Memory B cell (primary cell): ENCODE data around the gene AFF4.
"Not testable (repeated sequence)": the region's sequence is repeated elsewhere in the genome, so short reads cannot be mapped to it uniquely, and the experiment has no call there.

Experiments used
- ATAC-seq: fragments of 150-1000 bp; cut with Tn5 transposase; 2 replicates; pipeline ENCODE4 v1.10.0; 2021; ENCODE audit warnings: low read depth, mild to moderate bottlenecking, moderate library complexity
- DNase-seq, 2 donors: peaks; one replicate each; pipeline ENCODE4 v3.0.0; 2022; ENCODE audit warnings: low spot score in 2 of 2
- H3K27ac Mint-ChIP-seq: one replicate; pipeline ENCODE4 v1.8.0; 2022; ENCODE audit warnings: mild to moderate bottlenecking, moderate library complexity, mixed read lengths
- H3K27me3 Mint-ChIP-seq: one replicate; pipeline ENCODE4 v1.8.0; 2022; ENCODE audit warnings: mixed read lengths
- H3K36me3 Mint-ChIP-seq: one replicate; pipeline ENCODE4 v1.8.0; 2022; ENCODE audit warnings: mild to moderate bottlenecking, mixed read lengths
- H3K4me1 Mint-ChIP-seq: one replicate; pipeline ENCODE4 v1.8.0; 2022; ENCODE audit warnings: mixed read lengths
- H3K4me3 Mint-ChIP-seq: one replicate; pipeline ENCODE4 v1.8.0; 2022; ENCODE audit warnings: mild to moderate bottlenecking, moderate library complexity, mixed read lengths
- H3K9me3 Mint-ChIP-seq: one replicate; pipeline ENCODE4 v1.8.0; 2022; ENCODE audit warnings: mixed read lengths

The AFF4 gene

DNA sequence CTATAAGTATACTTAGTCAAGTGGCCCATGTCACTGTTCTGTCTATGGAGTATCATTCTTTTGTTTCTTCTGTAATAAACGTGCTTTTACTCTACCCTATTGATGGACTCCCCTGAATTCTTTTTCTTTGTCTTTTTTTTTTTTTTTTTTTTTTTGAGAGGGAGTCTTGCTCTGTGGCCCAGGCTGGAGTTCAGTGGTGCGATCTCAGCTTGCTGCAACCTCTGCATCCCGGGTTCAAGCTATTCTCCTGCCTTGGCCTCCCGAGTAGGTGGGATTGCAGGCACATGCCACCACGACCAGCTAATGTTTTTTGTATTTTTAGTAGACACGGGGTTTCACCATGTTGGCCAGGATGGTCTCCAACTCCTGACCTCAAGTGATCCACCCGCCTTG lies 9.0 kb upstream of the AFF4 start:
- H3K27me3 Mint-ChIP-seq, H3K36me3 Mint-ChIP-seq, ATAC-seq, H3K27ac Mint-ChIP-seq, H3K4me3 Mint-ChIP-seq, H3K9me3 Mint-ChIP-seq, DNase-seq, H3K4me1 Mint-ChIP-seq: not testable (repeated sequence)

DNA sequence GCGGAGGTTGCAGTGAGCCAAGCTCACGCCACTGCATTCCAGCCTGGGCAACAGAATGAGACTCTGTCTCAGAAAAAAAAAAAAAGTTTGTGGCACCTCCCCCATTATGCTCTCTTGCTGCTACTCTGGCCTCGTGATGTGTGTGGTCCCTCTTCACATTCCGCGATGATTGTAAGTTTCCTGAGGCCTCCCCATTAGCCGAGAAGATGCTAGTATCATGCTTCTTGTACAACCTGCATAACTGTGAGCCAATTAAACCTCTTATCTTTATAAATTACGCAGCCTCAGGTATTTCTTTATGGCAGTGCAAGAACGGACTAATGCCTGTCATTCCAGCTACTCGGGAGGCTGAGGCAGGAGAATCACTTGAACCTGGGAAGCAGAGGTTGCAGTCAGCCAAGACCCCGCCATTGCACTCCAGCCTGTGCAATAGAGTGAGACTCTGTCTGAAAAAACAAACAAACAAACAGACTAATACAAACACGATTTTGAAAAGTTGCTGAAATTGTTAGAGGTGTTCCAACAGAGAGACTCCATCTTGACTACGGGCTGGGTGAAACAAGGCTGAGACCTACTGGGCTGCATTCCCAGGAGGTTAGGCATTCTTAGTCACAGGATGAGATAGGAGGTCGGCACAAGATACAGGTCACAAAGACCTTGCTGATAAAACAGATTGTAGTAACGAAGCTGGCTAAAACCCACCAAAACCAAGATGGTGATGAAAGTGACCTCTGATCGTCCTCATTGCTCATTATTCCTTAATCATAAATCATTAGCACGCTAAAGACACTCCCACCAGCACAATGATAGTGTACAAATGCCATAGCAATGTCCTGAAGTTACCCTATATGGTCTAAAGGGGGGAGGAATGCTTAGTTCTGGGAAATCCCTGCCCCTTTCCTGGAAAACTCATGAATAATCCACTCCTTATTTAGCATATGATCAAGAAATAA lies 8.3 kb upstream of the AFF4 start:
- peaks cover under 1% of the 10 kb centered on the region for H3K9me3 Mint-ChIP-seq
- no peaks in the 10 kb centered on the region for H3K27me3 Mint-ChIP-seq
- no peak for ATAC-seq
- peaks cover under 1% of the 10 kb centered on the region for H3K36me3 Mint-ChIP-seq
- no peaks in the 10 kb centered on the region for H3K4me1 Mint-ChIP-seq
- no peak overlapping the region for H3K27ac Mint-ChIP-seq
- DNase-seq: no peak
- H3K4me3 Mint-ChIP-seq: no peak overlapping the region

DNA sequence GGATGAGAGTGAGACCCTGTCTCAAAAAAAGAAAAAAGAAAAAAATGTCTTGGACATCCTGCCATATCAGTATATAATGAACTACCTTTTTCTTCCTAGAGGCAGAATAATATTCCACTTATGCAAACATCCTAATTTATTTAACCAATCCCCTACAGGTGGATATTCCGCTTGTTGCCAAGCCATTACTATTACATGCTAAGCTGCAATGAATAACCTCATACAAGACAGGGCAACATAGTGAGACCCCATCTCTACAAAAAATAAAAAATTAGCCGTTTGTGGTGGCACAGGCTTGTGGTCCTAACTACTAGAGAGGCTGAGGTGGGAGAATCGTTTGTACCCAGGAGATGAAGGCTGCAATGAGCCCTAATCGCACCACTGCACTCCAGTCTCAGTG lies 1.7 kb upstream of the AFF4 start:
- H3K27ac Mint-ChIP-seq: no peak overlapping the region
- DNase-seq (no peak), ATAC-seq (no peak)
- H3K4me3 Mint-ChIP-seq: no peak overlapping the region
- no peaks in the 10 kb centered on the region for H3K9me3 Mint-ChIP-seq
- H3K36me3 Mint-ChIP-seq: no peaks in the 10 kb centered on the region
- H3K4me1 Mint-ChIP-seq: peaks cover 9% of the 10 kb centered on the region
- no peaks in the 10 kb centered on the region for H3K27me3 Mint-ChIP-seq

DNA sequence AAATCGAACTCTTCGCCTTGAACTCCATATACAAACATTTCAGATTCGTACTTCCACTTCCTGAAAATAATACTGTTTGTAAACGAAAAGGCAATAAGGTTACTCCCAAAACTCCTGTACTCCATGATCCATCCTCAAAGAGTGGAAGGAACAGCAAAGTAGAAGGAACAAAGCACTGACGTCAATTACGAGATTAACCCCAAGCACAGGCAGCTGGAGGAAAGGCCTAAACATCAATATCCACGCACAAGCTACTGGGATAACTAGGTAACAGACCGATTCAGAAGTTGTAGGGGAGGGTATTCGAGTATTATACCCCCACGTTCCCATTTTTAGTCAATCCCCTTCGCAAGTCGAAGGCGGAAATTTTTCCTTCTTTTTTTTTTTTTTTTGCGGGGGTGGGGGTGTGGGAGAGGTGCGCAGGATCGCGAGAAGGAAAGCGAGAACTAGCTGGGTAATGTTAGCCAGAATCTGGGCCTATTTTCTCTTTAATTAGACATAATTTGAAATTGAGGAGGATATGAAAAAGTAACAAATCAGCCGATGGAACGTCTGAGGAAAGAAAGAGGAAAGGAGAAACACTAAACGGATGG lies 909 bp downstream of the AFF4 start:
- H3K9me3 Mint-ChIP-seq: no peaks in the 10 kb centered on the region
- H3K36me3 Mint-ChIP-seq: peaks cover 2% of the 10 kb centered on the region
- H3K4me1 Mint-ChIP-seq: peaks cover 15% of the 10 kb centered on the region
- peak overlapping the region; percentile 95 for H3K4me3 Mint-ChIP-seq
- H3K27me3 Mint-ChIP-seq: no peaks in the 10 kb centered on the region
- peak overlapping the region; percentile 96 for H3K27ac Mint-ChIP-seq
- ATAC-seq: no peak
- DNase-seq: no peak

DNA sequence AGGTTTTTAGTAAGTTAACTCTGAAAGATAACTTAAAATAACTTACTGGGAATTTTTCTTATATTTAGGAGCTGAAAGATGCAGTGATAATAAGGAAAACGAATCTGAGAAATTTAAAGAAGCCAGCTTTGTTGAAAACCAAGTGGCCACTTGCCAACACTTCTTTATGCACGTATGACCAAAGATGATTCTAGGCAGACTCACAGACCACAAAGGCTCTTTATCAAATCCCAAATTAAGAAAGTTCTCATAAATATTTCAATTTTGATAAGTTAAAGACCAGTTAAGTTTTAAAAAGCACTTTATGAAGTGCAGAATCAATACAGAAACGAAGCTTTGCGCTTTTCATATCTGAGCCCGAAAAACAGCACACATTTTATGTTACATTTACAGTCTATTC lies 1.5 kb downstream of the AFF4 start:
- Mint-ChIP-seq H3K4me1 (peaks cover 15% of the 10 kb centered on the region), H3K9me3 (no peaks in the 10 kb centered on the region), H3K4me3 (peak overlapping the region; percentile 95), H3K36me3 (peaks cover 2% of the 10 kb centered on the region), H3K27ac (peak overlapping the region; percentile 96), H3K27me3 (no peaks in the 10 kb centered on the region)
- no peak for DNase-seq
- ATAC-seq: no peak

DNA sequence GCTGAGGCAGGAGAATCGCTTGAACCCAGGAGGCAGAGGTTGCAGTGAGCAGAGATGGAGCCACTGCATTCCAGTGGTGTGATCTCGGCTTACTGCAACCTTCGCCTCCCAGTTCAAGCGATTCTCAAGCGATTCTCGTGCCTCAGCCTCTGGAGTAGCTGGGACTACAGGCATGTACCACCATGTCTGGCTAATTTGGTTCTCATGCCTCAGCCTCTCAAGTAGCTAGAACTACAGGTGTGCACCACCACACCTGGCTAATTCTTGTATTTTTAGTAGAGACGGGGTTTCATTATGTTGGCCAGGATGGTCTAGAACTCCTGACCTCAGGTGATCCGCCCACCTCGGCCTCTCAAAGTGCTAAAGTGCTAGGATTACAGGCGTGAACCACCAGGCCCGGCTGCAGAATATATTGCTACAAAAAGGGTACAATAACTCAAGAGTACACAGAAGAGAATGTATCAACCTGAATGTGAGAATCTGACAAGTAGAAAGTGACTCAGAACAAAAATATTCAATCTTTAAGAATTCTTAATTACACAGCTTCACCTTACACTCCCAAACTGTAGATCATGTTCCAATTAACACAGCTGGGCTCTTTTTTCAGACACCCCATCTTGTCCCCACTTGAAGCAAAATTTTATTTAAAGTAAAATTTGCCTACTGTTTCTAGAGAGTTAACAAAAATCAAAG lies 2.2 kb downstream of the AFF4 start:
- Mint-ChIP-seq H3K4me3 (peak overlapping the region; percentile 24), H3K4me1 (peaks cover 15% of the 10 kb centered on the region)
- not testable (repeated sequence) for DNase-seq, H3K9me3 Mint-ChIP-seq, H3K27me3 Mint-ChIP-seq, H3K27ac Mint-ChIP-seq, ATAC-seq, H3K36me3 Mint-ChIP-seq

DNA sequence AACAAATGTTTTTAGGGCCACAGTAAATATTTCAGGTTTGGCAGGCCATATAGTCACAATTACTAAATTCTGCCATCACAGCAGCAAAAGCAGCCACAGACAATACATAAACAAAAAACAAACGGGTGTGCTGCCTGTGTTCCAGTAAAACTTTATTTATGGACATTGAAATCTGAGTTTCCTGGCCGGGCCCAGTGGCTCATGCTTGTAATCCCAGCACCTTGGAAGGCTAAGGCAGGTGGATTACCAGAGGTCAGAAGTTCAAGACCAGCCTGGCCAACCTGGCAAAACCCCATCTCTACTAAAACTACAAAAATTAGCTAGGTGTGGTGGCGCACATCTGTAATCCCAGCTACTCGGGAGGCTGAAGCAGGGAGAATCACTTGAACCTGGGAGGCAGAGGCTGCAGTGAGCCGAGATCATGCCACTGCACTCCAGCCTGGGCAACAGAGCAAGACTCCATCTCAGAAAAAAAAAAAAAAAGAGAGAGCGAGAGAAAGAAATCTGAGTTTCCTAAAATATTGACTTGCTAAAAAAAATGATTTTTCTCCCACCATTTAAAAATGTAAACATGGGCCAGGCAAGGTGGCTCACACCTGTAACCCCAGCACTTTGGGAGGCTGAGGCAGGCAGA lies 7.2 kb downstream of the AFF4 start:
- not testable (repeated sequence) for DNase-seq, H3K27me3 Mint-ChIP-seq, ATAC-seq, H3K27ac Mint-ChIP-seq, H3K4me3 Mint-ChIP-seq, H3K9me3 Mint-ChIP-seq
- peaks cover 20% of the 10 kb centered on the region for H3K36me3 Mint-ChIP-seq
- peaks cover 32% of the 10 kb centered on the region for H3K4me1 Mint-ChIP-seq

DNA sequence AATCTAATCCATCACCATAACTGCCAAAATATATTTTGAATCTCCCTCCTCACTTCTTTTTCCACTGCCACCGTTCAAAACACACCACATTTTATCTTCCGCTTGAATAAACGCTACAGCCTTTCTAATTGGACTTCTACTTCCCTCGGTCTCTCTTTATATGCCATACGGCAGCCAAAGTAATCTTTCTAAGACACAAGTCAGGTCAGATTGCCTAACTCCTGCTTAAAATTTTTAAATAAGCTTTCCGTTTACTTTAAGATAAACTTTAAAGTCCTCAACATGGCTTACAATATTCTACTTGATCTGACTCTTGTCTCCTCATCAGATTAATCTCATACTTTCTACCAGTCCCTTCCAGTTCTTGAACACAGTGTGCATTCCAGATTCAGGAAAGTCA lies 9.7 kb downstream of the AFF4 start:
- no peak overlapping the region for H3K27ac Mint-ChIP-seq
- peaks cover 24% of the 10 kb centered on the region for H3K4me1 Mint-ChIP-seq
- DNase-seq: no peak
- H3K9me3 Mint-ChIP-seq: no peaks in the 10 kb centered on the region
- H3K4me3 Mint-ChIP-seq: no peak overlapping the region
- ATAC-seq: no peak
- H3K27me3 Mint-ChIP-seq: no peaks in the 10 kb centered on the region
- H3K36me3 Mint-ChIP-seq: peaks cover 21% of the 10 kb centered on the region

DNA sequence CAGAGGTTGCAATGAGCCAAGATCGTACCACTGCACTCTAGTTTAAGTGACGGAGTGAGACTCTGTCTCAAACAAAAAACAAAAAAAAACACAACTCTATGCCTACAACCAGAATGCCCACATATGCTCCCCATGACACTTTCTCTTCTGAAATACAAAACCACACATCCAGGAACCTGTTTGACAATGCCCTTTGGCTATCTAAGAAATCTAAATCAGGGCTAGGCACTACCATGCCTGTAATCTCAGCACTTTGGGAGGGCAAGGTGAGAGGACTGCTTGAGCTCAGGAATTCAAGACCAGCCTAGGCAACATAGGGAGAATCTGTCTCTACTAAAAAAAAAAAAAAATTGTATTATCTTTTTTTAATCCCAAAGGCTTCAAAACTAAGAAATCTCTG lies 10.6 kb downstream of the AFF4 start:
- peak overlapping the region; percentile 9 for H3K27ac Mint-ChIP-seq
- no peak overlapping the region for H3K4me3 Mint-ChIP-seq
- H3K27me3 Mint-ChIP-seq: no peaks in the 10 kb centered on the region
- H3K36me3 Mint-ChIP-seq: peaks cover 21% of the 10 kb centered on the region
- peaks cover 25% of the 10 kb centered on the region for H3K4me1 Mint-ChIP-seq
- no peak for ATAC-seq
- DNase-seq: no peak
- H3K9me3 Mint-ChIP-seq: no peaks in the 10 kb centered on the region

DNA sequence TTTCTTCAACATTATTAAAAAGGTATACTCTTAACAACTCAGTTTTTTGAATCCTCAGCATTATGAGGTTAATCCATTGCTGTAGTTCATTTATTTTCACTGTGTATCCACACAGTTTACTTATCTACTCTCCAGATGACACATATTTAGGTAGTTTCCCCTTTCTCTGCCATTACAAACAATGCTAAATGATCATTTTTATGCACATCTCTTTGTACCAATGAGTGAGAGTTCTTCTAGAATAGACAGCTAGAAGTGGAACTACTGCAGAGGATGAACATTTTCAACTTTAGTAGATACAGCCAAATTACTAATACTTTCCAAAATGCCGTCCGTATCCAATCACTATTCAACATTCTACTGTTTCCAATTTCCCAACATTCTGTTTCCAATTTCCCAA lies 11.5 kb downstream of the AFF4 start:
- DNase-seq (no peak), ATAC-seq (no peak)
- Mint-ChIP-seq H3K27me3 (no peaks in the 10 kb centered on the region), H3K4me3 (no peak overlapping the region), H3K36me3 (peaks cover 21% of the 10 kb centered on the region), H3K4me1 (peaks cover 28% of the 10 kb centered on the region), H3K9me3 (no peaks in the 10 kb centered on the region), H3K27ac (peak overlapping the region; percentile 9)

DNA sequence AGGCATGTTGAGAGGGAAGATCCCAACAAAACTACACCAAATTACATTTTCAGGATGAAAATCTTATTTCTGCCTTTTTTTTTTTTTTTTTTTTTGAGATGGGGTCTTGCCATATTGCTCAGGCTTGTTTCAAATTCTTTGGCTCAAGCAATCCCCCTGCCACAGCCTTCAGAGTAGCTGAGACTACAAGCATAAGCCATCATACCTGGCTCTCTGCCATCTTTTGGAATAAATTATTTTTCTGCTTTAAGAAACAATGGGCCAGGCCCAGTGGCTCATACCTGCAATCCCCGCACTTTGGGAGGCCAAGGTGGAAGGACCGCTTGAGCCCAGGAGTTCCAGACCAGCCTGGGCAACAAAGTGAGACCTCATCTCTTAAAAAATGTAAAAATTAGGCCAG lies 14.3 kb downstream of the AFF4 start:
- peaks cover 30% of the 10 kb centered on the region for H3K4me1 Mint-ChIP-seq
- ATAC-seq (no peak), DNase-seq (no peak)
- H3K36me3 Mint-ChIP-seq: peaks cover 19% of the 10 kb centered on the region
- H3K27me3 Mint-ChIP-seq: no peaks in the 10 kb centered on the region
- no peak overlapping the region for H3K4me3 Mint-ChIP-seq
- H3K27ac Mint-ChIP-seq: no peak overlapping the region
- H3K9me3 Mint-ChIP-seq: no peaks in the 10 kb centered on the region

DNA sequence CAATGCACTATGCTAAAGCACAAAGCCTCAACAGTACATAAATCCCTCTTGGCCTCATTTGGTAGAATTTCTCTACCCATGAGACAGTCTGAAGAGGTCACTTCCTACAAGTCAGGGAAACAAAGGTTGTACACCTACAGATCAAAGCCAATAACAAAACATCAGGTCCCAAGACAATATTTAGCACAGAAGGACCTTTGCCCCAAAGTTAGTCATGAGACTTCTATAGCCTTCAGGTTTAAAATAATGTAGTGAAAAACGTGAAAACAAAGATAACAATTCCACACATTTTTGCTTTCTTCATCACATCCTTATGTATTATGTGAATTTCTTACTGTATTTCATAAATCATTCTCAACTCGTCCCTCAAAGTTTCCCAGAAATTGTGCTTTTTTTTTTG lies 15.8 kb downstream of the AFF4 start:
- Mint-ChIP-seq H3K36me3 (peaks cover 13% of the 10 kb centered on the region), H3K4me3 (no peak overlapping the region), H3K9me3 (no peaks in the 10 kb centered on the region), H3K27me3 (no peaks in the 10 kb centered on the region), H3K4me1 (peaks cover 27% of the 10 kb centered on the region), H3K27ac (peak overlapping the region; percentile 59)
- ATAC-seq (no peak), DNase-seq (no peak)

DNA sequence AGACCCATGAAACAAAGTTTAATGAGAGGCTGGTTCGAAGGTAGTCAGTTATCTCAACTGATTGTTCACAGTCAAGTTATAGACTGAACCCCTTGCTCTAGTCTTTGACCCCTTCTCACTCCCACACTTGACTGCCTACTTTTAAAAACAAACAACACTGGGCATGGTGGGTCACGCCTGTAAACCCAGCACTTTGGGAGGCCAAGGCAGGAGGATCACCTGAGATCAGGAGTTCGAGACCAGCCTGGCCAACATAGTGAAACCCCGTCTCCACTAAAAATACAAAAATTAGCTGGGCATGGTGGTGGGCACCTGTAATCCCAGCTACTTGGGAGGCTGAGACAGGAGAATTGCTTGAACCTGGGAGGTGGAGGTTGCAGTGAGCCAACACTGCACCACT lies 18.1 kb downstream of the AFF4 start:
- not testable (repeated sequence) for ATAC-seq, H3K27ac Mint-ChIP-seq, H3K9me3 Mint-ChIP-seq, DNase-seq, H3K27me3 Mint-ChIP-seq, H3K4me3 Mint-ChIP-seq, H3K36me3 Mint-ChIP-seq
- peaks cover 20% of the 10 kb centered on the region for H3K4me1 Mint-ChIP-seq
